HEK293T (cell line): Measurements from ENCODE around the gene TRPM3.

Experiments
- ARNT ChIP-seq: fragments of 450-650 bp; IDR thresholded peaks from 2 replicates; pipeline ENCODE4 v1.6.1; 2017; ENCODE audit warnings: mild to moderate bottlenecking
- ELF4 ChIP-seq: fragments of 450-650 bp; IDR thresholded peaks from 2 replicates; pipeline ENCODE4 v1.6.1; 2017; ENCODE audit warnings: antibody characterized with exemption
- FOXK2 ChIP-seq: fragments of 450-650 bp; IDR thresholded peaks from 2 replicates; pipeline ENCODE4 v1.6.1; 2016; ENCODE audit warnings: mild to moderate bottlenecking
- SUZ12 ChIP-seq: fragments of 450-650 bp; IDR thresholded peaks from 2 replicates; pipeline ENCODE4 v1.6.1; 2016; ENCODE audit warnings: mild to moderate bottlenecking

DNA sequence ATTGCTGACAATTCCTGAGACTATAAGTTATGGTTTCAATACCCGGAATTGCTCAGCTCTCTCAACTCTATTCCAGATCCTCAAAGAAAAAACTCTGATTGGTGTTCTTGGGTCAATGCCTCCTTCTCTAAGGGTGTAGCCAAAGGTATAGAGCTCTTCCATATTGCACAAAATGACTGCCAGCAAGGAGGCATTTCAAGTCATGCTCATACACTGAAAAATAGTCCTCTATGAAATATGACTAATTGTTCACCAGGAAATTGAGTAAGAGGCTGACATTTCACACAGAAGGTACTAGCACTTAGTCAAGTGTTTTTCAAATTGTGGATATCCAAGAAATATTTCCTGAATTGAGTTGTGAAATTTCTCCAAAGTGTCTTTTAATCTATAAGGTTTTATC lies 595.9 kb downstream of the TRPM3 start:
- TF ChIP-seq ELF4 (no peak), SUZ12 (no peak), FOXK2 (no peak), ARNT (no peak)
